Activated CD8-positive, alpha-beta memory T cell treated with anti-CD3 and anti-CD28 coated beads, Interleukin-2, amount 50 U/mL, for 24 hours (primary cell): Measurements from ENCODE around the gene POLD4.
A peak's percentile ranks its signal among the peaks of the same experiment; 100 is the strongest.
"Not testable (repeated sequence)": the region's sequence is repeated elsewhere in the genome, so short reads cannot be mapped to it uniquely, and the experiment has no call there.

ENCODE experiments used
- DNase-seq: peaks from one replicate; pipeline ENCODE4 v3.0.0-alpha.2; 2020; ENCODE audit errors: extremely low read depth

Gene POLD4

DNA sequence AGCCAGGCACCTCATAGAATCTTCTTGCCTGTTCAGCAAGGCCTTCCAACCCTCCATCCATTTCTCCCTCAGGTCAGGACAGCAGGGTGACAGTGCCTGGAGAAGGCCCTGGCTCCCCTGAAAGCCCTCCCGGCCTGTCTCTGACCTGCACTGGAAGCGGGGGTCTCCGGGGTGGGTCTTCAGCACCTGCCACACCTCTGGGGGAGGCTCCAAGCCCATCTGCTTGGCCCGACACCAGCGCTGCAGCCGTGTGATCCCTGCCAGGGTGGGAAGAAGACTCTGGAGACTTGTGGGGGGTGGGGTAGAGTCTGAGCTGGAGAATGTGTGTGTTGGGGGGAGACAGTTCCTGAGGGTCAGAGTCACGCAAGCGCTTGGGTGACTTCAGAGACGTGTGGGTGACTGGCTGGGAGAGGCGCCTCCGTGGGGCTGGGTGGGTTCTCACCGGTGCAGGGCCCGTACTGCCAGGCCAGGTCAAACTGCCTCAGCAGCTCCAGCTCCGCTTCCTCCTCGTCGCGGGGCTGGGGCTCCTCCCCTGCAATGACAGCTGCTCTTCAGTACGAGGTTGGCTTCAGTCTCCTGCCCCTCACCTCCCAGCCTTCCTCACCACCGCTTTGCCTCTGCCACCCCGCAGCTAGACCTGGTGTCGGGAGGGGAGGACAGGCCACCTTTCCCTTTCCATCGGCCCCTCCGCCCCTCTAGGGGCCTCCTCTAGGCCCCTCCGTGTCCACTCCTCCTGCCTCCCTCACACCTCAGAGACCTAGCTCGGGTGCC is 615 bp downstream of the POLD4 start:
- no peak for DNase-seq

DNA sequence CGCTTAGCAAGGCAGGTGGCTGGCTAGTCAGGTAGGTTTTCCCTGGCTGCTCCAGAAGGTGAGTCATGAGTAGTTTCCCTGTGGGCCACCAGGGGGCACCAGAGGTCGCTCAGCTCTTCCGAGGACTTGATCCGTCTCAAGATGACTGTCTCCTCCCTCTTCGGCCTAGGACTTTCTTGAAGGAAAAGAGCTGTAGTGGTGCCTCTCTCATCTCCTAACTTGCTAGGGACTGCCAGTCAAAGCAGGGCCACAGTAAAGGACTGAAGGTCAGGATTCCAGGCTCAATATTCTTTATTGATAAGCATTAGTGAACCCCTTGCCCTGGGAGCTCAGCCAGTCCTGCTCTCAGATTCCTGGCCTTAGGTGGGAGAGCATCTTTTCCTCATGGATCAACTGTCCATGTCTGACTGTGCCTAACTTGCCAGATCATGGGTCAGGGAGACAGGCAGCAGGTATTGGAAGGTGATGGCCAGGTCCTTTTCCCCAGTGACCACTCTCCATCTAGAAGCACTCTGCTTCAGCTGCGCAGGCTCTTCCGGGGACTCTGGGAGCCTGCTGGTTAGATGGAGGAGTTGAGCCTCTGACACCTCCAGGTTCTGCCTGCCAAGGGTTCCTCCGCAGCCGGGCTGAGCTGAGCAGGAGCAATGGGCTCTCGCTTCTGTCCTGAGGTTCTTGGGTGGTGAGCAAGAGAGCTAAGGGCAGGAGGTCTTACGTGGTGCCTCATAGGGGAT is 1.9 kb downstream of the POLD4 start:
- no peak for DNase-seq

GRCh38 chr11:67349928-67350465 is 3.3 kb downstream of the POLD4 start:
- DNase-seq = no peak

- no peak for DNase-seq
Observed at GRCh38 chr11:67349457-67349856, 3.9 kb downstream of the POLD4 start.

- no peak for DNase-seq
Observed at GRCh38 chr11:67349036-67349435, 4.3 kb downstream of the POLD4 start.

DNA sequence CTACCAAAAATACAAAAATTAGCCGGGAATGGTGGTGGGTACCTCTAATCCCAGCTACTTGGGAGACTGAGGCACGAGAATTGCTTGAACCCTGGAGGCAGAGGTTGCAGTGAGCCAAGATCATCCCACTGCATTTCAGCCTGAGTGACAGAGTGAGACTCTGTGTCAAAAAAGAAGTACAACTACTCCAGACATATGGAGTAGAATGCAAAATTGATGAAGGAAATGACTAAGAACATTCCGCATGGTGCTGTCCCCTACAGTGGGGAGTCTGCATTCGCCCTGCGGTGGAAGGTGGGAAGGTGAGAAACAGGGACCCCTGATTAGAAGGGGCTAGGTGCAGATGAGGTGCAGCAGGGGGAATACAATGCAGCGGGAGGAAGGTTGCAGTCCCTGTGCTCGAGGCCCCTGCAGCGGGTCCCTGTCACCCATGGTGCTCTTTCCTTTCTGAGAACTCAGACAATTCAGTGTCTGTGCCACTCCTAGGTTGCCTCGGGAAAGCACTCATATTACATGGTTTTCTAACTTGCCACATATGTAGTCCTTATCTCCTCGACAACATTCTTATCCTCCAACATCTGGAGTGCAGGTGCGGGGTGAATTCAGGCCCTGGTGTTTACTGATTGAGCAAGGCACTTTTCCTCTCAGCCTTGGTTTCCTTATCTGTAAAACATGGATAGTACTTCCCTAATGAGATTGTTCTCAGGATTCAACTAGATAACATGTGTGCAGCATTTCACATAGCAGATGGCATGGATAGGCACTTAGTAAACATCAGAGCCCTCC is 5.2 kb downstream of the POLD4 start:
- DNase-seq = no peak

GRCh38 chr11:67345920-67346819 is 7.2 kb downstream of the POLD4 start:
- DNase-seq = no peak

- no peak for DNase-seq
Observed at GRCh38 chr11:67345247-67345919, 8.0 kb downstream of the POLD4 start.

DNA sequence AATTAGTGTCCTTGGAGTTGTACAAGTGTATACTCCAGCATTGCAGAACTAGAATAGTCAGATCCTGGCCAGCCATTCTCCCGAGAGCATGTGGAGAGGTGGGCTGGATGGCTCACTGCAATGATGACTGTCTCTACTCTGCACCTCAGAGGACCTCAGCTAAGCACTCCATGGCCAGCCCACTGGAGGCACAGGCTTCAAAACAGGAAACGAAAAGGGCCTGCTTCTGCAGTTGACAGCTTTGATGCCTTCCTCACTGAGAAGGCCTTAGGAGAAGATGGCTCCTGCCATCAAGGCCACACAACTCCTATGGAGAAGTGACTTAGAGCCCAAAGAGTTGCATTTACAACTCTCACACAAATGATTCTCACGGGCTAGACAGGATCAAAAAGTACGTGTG is 9.1 kb downstream of the POLD4 start:
- no peak for DNase-seq

DNA sequence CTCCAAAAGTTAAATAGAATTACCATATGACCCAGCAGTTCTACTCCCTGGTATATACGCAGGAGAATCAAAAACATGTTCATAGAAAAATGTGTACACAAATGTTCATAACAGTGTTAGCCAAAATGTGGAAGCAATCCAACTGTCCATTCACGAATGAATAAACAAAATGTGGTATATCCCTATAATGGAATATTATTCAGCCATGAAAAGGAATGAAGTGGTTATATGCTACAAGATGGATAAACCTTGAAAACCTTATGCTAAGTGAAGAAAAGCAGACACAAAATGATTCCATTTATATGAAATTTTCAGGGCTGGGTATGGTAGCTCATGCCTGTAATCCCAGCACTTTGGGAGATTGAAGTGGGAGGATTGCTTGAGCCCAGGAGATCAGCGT is 16.1 kb downstream of the POLD4 start:
- DNase-seq = no peak

DNA sequence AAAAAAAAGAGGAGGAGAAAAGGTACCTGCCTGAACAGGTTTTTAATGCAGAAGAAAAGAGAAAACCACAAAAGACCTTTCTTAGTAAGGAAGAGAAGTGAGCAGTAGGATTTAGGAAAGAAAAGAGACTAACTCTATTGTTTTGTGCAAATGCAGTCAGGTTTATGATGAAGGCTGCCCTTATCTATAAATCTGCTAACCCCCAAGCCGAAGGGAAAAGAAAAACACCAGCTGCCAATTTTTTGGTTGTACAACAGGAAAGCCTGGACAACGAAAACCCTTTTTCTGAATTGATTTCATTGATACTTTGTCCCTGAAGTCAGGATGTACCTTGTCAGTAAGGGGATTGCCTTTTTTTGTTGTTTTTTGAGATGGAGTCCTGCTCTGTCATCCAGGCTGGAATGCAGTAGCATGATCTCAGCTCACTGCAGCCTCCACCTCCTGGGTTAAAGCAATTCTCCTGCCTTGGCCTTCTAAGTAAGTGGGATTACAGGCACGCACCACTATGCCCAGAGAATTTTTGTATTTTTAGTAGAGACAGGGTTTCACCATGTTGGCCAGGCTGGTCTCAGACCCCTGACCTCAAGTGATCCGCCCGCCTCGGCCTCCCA is 21.2 kb downstream of the POLD4 start:
- DNase-seq = no peak

GRCh38 chr11:67323526-67323925 is 29.8 kb downstream of the POLD4 start:
- no peak for DNase-seq

DNA sequence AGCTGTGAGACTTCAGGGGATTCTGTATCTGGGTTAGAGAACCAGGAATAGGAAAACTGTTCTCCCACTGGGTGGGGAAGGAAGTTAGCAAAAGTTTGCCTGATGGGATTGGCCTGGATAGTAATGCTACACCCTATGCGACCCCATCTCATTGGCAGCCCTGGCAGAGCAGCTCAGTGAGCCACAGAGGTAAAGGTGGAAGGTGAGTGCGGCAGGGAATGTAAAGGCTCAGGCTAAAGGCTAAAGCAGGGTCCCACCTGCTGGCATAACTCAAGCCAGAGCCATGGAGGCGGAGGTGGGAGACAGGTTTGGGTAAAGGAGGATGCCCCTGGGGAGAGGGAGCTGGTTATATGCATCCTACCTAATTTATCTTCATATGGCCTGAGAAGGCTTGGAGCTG is 31.3 kb downstream of the POLD4 start:
- no peak for DNase-seq

- no peak for DNase-seq
Observed at GRCh38 chr11:67321313-67321871, 32.0 kb downstream of the POLD4 start.

- no peak for DNase-seq
Observed at GRCh38 chr11:67320691-67321090, 32.7 kb downstream of the POLD4 start.

DNA sequence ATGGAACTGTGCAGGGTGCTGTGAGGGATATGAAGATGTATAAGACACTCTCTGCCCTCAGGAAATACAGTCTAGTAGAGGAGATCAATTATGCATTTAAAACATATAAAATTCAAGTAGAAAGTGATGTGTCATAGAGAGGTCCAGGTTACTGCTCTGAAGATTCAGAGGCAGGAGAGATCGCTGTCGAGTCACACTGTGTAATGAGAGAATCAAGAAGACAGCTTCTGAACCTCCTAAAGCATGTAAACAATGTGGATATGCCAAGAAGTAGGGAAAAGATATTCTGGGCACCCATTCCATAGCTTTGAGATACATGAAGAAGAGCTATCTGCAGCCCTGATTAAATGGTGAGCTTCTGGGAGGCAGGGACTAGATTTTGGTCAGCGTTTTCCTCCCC is 33.3 kb downstream of the POLD4 start:
- DNase-seq = no peak

DNA sequence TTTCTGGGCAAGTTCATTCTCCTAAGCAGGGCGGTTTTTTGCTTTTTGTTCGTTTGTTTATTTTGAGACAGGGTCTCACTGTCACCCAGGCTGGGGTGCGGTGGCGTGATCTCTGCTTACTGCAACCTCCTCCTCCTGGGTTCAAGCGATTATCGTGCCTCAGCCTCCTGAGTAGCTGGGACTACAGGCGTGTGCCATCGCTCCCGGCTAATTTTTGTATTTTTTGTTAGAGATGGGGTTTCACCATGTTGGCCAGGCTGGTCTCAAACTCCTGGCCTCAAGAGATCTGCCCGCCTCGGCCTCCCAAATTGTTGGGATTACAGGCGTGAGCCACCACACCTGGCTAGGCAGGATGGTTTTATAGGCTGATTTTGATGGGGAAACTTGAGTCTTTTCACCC is 34.5 kb downstream of the POLD4 start:
- not testable (repeated sequence) for DNase-seq

- DNase-seq = no peak
Observed at GRCh38 chr11:67317888-67318555, 35.3 kb downstream of the POLD4 start.

DNA sequence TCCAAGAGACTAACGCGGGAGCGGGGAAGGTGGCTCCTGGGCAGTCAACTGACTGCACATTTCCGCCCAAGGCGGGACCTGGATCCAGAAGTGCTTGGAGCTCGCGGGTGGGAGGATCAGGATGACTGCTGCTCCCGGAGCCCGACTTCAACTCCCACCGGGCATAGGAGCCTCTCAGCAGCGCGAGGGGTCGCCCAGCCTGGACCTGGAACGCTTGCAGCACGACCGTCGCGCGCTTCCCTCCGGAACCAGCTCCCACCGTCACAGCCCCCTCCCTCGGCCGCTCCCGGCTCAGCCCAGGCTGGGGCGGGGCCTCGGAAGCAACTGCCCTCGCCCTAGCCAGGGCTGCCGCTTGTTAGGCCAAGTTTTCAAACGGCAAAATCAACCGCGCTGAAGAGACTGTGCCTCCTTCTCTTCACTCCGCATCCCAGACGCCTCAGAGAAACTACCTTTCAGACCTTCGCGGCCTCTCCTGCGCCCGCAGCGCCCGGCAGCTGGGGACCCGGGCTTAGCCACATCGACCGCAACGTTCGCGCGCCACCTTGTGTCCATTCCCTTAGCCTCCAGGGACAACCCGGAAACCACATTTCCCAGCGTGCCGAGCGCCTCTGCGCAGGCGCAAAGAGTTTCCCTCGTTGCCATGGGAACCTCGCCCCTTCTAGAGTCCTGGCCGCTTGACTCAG is 36.0 kb downstream of the POLD4 start:
- DNase-seq = peak; percentile 99
